ENCODE data around the gene ADGRV1. TPM values are rescaled to one million over a fixed set of nuclear protein-coding genes. Genes with fewer than 3 reads are reported as not detected.

ADGRV1 gene
- total RNA-seq, 1 experiment from 2014 or later = 64.8 TPM

GRCh38 chr5:90962481-90962880, 403.9 kb downstream of the ADGRV1 start:
- Mint-ChIP-seq H3K27me3 (ENCODE audit: low read depth) (no peaks in the 10 kb centered on the region), H3K36me3 (ENCODE audit: insufficient read depth in 1 of 3, low read depth in 3 of 3) (peaks cover 17 to 24% (median 21%) of the 10 kb centered on the region in 3 experiments), H3K27ac (no peak overlapping the region), H3K4me3 (no peak overlapping the region), H3K9me3 (peaks cover 2 to 3% of the 10 kb centered on the region in 2 experiments; a peak in 3 of 5 replicates), H3K4me1 (peaks cover 0 to 2% of the 10 kb centered on the region in 2 experiments; a peak in 1 of 4 replicates)
- H2BK12ac ChIP-seq (ENCODE audit: insufficient read length, low read depth, low read length) = no peak overlapping the region
- H2BK20ac ChIP-seq (ENCODE audit: low read depth, low read length, poor library complexity, severe bottlenecking) = no peak overlapping the region
- H3K4me2 ChIP-seq (ENCODE audit: insufficient read depth, insufficient read length, low read length) = no peak overlapping the region
- no peak for DNase-seq
- H3K23ac ChIP-seq (ENCODE audit: insufficient read length, low read depth, low read length) = no peak overlapping the region
- no peak overlapping the region for H3K9ac ChIP-seq (ENCODE audit: extremely low read depth, insufficient read length, low read length)
- H2BK15ac ChIP-seq (ENCODE audit: low read depth, low read length) = no peak overlapping the region
- H3K56ac ChIP-seq (ENCODE audit: insufficient read length, low read depth, low read length) = no peak overlapping the region
- TF ChIP-seq, protein P1, sequence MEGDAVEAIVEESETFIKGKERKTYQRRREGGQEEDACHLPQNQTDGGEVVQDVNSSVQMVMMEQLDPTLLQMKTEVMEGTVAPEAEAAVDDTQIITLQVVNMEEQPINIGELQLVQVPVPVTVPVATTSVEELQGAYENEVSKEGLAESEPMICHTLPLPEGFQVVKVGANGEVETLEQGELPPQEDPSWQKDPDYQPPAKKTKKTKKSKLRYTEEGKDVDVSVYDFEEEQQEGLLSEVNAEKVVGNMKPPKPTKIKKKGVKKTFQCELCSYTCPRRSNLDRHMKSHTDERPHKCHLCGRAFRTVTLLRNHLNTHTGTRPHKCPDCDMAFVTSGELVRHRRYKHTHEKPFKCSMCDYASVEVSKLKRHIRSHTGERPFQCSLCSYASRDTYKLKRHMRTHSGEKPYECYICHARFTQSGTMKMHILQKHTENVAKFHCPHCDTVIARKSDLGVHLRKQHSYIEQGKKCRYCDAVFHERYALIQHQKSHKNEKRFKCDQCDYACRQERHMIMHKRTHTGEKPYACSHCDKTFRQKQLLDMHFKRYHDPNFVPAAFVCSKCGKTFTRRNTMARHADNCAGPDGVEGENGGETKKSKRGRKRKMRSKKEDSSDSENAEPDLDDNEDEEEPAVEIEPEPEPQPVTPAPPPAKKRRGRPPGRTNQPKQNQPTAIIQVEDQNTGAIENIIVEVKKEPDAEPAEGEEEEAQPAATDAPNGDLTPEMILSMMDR (conservative IDR thresholded peaks at IDR 0.05) = no peak
- no peak overlapping the region for H2BK5ac ChIP-seq (ENCODE audit: insufficient read length, low read length)
- no peaks in the 10 kb centered on the region for H3K4me1 ChIP-seq (ENCODE audit: insufficient read depth, low read length)
- H3K18ac ChIP-seq (ENCODE audit: insufficient read length, low read depth, low read length) = no peak overlapping the region
- H4K8ac ChIP-seq (replicated peaks; ENCODE audit: insufficient read length, low read depth, low read length) = no peak overlapping the region
- no peaks in the 10 kb centered on the region for H3K79me2 ChIP-seq (ENCODE audit: insufficient read depth, low read length)
- H4K20me1 ChIP-seq (ENCODE audit: control insufficient read depth, insufficient read depth, insufficient read length) = no peaks in the 10 kb centered on the region
- H3K9me3 ChIP-seq (ENCODE audit: control insufficient read depth, low read depth, low read length) = peaks cover under 1% of the 10 kb centered on the region
- no peak overlapping the region for H2AFZ ChIP-seq (ENCODE audit: low read length)
- no peaks in the 10 kb centered on the region for H3K23me2 ChIP-seq (ENCODE audit: insufficient read length, low read depth, low read length, poor library complexity, severe bottlenecking)
- no peak overlapping the region for H2AK5ac ChIP-seq (ENCODE audit: insufficient read length, low read length)
- no peak overlapping the region for H4K5ac ChIP-seq (ENCODE audit: insufficient read length, low read depth, low read length)
- no peak overlapping the region for H3K14ac ChIP-seq (ENCODE audit: insufficient read depth, low read length)
- no peak overlapping the region for H4K91ac ChIP-seq (ENCODE audit: insufficient read length, low read depth, low read length)
- H3K79me1 ChIP-seq (ENCODE audit: insufficient read depth, low read depth, low read length, poor library complexity, severe bottlenecking) = no peaks in the 10 kb centered on the region
- H3K27me3 ChIP-seq (ENCODE audit: insufficient read depth, low read length) = no peaks in the 10 kb centered on the region
- no peak overlapping the region for H3K4ac ChIP-seq (ENCODE audit: low read depth, low read length)
- H2BK120ac ChIP-seq (ENCODE audit: low read depth, low read length, poor library complexity, severe bottlenecking) = no peak overlapping the region
- no peak overlapping the region for H3T11ph ChIP-seq (ENCODE audit: low read length)
- no peak overlapping the region for H3K27ac ChIP-seq (ENCODE audit: insufficient read length, low read depth, low read length)

Data from H9 (cell line).